NCI-H69 (cell line): ENCODE data around the gene PDCD10.

ENCODE experiments used
- DNase-seq: peaks from one replicate; lab custom pipeline; 2025; lab: John Stamatoyannopoulos, UW

PDCD10 gene

DNA sequence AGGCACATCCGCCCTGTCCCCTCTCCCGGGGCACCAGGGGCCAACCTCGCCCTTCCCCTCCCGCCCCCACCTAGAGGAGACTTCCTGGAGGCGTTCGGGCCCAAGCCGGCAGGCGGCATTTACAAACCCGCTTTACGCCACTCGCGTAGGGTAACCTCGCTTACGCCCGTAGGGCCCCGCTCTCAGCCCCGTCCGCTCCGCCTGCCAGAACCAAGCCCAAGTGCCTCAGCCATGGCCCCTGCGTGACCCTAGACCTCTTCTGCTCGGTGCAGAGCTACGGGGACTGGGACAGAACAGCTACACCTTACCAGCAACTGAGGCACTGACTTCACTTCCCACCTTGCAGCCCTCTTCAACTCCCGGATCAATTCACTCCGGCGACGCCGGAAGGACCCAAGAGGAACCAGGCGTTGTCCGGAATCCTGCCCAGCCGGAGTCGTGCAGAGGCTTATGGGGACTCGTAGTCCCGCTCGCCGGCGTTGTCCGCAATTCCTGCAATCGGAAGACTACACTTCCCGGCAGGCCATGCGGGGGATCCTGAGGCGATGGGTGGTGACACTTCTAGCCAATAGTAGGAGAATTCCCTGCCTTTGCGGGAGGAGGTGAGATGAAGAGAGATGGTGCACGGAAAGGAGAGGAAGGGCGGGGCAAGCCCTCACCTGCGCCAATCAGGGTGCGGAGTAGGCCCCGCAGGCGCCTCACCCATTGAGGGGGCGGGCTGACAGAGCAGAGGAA is at the start of gene PDCD10:
Gene PDCD10, minus strand, starts transcription at position 395 of the 735 bp plus-strand sequence. CDS start 14,735 bp downstream, outside the sequence.
- DNase-seq = peak; percentile 100

DNA sequence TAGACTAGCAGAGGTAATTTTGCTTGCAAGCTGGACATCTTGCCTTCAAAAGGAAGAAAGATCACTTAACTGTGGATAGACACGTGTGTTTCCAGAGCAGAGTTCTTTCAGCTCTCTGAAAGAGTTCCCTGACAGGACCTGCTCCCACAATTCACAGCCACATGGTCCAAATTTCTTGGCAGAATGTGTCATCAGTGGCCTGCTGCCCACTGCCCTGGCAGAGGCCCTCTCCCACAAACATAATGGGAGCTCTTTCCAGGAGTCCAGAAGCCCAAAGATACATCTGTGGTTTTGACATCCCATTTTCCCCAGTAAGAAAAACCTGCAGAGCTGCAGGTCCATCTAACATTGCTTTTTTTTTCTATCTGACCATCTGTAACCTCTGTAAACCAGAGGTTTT is 49.1 kb upstream of the PDCD10 start:
- DNase-seq = no peak

DNA sequence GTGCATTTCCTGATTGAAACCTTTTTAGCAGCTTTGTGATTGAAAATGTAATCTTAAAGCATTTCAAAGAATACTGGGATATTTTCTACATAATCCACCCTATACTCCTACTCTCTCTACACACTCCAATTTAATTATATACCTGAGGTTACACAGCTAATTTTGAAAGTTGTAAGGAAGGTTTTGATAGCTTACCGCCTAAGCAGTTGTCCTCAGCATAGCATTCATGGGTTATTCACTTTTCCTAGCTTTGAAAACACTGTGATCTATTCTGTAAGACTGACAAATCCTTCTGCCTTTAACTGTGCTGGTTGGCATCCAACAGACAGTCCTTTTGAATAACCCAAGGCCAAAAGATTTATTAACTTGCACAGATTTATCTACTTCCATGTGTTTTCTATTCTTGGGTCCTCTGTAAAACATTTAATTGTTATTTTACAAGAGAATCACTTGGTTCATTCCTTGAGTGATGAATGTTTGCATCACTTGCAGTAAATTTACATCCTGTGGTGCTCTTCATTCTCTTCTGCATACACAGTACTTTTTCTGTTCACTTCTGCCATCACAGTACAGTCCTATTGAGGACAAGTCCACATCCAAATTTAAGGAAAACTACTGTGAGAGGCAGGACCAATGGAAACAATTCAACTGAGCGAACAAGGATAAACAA is 45.7 kb upstream of the PDCD10 start:
- DNase-seq = peak; percentile 45

DNA sequence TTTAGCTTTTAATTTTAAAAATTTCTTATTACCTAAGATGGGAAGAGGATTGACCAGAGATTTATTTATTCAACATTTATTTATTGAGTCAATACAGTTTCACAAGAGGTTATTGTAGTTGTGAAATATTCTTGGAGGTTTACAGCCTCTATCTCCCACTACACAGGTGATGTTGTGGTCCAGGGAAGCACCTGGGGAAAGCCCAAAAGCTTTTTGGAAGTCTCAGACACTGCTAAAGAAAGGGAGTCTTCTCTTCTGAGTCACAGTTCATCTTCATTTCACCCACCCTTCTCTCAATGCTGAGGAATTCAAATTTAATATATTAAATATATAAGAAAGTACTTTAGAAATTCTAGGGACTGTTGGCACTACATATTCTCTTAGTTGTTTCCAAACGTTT is 42.7 kb upstream of the PDCD10 start:
- no peak for DNase-seq

DNA sequence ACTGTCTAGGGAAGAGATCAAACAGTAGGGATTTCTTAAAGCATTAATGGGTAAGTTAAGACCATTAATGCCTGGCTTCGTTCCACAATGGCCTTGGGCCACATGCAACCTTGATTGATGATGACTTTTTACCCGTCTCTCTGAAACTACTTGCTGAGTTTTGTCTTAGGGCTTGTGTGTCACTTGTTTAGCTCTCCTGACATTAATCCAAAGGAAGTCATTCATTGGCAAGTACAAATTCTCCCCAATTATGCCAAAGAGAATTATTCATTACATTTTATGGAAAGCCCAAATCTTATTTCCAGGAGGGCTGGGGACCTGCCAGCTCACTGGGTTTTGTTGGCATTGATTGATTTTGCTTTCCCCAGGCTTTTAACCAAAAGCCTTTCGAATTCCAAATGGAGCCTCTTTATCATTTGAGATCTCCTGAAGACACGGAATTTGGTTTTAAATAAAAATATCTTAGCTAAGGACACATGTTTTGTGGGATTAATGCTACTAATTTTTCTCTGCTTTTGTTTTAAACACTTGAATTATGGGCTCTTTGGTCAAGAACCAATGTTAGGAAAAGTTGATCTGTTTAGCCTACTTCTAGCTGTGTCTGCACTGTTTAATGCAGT is 41.5 kb upstream of the PDCD10 start:
- peak; percentile 88 for DNase-seq

DNA sequence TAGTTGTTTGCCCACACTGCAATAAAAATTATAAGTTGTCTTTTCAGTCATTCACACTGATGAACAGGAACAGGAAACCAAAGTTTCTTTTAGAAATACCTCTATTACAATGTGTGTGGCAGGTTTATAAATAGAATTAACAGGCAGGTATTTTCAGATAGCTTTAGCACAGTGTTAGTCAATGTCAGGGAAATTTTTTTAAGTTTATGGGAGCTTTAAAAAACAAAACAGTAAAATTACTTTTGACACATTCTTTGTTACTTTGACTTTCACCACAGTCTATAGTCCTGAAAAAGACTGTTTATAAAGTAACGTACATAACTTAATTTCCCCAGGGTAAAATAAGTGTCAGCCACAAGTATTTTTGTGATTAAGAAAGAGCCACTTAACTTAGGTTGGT is 38.9 kb upstream of the PDCD10 start:
- no peak for DNase-seq

DNA sequence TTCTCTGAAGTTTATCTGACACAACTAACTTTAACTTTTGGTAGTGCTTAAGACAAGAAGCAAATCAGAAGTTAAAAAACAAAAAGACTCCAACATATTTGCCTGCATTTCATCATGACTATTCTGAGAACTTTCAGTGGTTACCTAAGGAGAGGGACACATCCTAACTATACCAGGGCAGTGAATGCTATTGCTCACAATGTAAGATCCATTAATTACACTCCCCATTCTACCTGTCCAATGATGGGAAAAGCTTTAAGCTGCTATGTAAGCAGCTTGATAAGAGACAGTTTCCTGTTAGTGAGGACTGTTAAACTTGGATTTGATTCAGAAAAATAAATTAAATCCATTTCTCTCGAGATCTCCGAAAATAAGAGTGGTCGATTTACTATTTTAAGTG is 38.3 kb upstream of the PDCD10 start:
- peak; percentile 27 for DNase-seq

DNA sequence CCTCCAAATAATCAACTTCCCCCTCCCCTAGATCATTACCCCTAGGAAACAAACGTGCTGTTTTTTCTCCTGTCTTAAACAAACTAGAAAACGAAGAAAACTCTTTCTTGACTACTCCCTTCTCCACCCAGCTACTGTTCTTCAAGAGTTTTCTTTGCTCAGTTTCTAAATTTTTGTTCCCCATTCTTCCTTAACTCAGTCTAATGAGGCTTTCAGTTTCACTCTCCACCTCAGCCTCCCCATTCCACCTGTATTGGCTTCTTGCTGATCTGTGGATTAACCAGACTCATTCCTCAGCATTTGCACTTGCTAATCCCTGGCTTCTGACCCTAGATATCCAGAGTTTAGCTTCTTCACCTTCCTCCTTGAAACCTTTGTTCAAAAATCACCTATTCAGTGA is 27.6 kb upstream of the PDCD10 start:
- no peak for DNase-seq

DNA sequence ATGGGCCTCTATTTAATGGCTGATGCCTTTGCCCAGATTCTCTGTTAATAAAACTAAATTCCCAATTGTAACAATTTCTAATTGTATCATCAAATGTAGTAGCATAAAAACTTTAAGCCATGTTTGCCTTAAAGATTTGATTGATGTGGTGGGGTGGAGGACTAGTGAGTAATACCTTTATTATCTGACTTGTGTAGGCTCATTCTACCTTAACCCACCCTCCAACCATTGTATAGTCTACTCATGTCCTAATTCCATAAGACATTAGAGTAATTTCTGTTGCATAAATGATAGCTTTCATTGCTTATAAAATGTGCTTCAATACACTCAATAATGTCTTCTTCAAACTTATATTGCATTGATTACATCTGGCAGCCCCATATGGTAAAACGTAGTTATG is 26.6 kb upstream of the PDCD10 start:
- no peak for DNase-seq

DNA sequence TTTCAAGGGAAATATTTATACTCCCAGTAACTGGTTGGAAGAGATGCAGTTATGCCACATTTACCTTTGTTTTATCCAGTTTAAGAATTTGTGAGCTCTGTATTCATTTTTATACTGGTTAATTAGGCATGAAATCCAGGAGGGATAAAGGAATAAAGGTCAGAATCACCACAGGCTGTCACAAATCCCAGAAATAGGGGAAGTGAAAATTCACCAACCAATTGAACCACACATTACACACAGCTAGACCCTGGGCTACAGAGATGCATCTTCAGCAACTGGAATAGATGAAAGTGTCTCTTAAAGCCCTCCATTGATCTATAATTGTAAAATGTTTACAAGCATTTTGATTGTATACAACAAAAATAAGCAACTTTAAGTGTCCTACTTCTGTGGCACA is 19.4 kb upstream of the PDCD10 start:
- DNase-seq = peak; percentile 27

DNA sequence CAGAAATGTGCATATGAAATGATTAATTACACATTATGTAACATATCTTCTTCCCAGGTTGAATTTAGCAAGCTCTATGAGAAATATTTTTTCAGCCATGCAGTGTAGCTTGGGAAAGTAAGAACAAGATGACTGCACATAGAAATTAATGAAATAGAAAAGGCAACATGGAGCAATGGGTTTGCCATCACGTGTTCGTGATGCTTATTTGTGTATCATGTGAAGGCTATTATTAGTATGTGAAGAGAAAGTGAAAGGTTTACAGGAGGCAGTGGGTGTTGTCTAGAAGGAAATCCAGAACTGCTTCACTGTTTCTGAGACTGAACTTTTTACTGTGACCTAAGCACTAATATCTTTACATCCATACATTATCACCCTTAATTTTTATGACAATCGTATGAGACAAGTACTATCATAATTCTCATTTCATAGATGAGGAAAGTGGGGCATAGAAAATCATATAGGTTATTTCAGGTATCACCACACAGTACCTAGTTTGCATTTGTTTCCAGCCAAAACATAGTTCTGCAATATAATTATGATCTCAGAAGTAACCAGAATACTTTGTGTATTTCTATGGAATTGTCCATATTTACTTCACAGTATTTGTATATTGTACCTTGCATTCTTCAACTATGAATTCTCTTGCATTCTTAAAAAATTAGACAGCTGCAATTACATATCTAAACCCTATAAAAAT is 15.7 kb upstream of the PDCD10 start:
- peak; percentile 55 for DNase-seq

DNA sequence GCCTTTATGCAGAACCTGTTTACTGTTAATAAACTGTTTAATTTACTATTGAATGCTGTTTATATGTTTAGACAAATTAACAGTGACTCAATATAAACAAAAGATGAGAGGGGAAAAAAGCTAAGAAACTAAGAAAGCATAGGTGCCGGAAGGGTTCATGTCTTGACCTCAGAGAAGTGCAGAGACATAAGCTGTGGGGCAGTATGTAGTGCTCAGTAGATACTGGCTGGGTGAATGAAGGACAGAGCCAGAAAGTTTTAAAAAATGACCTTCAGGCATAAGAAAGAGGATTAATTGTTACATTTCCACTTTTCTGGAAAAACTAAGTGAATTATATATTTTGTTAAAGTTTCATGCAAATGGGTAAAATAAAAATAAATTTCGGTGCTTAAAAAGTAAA is 15.0 kb upstream of the PDCD10 start:
- DNase-seq = peak; percentile 55

DNA sequence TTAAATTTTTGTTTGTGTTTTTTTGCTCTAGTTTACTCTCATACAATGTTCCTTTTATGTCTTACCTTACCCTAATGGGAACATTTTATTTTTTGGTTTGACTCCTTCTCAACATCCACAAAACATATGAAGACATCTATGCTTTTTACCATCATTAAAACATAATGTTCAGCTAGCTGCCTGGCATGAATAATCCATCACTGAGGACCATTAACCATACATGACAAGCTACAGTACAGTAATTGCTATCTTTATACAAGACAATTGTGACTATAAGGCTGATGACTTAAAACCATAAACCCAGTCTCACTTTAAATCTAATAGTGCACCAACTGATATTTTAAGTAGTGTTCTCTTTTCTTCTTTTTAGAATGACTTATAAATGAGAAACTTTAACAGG is 14.5 kb upstream of the PDCD10 start:
- DNase-seq = peak; percentile 83

DNA sequence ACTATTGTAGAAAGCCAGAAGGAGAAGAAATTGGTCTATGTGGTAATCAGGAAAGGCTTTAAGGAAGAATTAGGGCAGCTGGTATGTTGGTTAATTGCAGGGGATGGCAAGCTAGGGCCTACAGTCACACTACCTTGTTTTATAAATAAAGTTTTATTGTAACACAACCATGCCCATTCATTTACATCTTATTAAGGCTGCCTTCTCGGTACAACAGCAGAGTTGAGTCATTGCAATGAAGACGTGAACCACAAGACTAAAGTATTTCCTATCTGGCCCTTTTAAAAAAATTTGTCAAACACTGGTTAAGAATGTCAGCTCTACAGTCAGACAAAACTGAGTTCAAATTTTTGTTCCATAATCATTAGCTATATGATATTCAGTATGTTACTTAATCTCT is 9.1 kb upstream of the PDCD10 start:
- DNase-seq = peak; percentile 24

DNA sequence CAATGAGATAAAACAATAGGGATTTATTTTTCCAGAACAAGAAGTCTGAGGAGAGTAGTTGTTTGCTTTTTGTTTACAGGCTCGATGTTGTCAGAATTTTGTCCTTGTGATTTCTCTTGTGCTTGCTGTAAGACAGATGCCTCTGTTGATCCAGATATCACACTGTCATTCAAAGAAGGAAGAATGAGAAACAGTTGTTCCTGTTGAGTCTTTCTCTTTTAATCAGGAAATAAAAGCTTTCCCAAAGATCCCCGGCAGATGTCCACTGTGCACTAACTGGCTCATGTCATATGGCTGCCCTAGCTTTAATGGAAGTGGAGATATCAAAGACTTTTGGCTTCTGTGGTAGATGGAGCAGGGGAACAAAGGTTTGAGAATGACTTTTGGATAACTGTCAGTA is 7.6 kb upstream of the PDCD10 start:
- peak; percentile 47 for DNase-seq

DNA sequence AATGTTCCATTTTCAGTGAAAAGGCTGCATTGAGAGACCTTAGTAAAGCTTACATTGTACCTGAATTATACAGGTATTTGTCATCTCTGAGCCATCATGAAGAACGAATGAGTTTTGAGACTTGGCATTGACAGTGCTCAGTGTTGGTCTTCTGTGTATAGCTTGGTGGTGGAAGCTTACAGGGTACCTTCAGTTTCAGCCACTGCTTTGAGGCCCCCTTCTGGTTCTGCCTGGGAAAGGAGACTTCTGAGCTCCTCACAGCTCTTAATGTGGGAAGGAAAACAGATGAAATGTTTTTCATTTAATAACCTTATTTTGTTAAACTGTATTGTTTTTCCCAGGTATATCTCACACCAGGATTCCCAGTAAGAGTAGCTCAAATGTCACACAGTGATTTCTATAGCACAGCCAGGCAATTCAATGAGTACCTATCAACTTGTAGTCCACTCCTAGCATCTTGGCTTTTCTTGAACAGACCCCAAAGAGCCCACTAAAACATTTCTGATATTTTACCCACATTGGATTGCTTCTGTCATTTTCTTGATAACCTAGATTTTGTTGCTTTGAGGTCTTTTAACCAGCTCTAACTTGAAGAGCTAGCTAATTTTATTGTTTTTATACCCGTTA is 6.4 kb upstream of the PDCD10 start:
- DNase-seq = peak; percentile 83

DNA sequence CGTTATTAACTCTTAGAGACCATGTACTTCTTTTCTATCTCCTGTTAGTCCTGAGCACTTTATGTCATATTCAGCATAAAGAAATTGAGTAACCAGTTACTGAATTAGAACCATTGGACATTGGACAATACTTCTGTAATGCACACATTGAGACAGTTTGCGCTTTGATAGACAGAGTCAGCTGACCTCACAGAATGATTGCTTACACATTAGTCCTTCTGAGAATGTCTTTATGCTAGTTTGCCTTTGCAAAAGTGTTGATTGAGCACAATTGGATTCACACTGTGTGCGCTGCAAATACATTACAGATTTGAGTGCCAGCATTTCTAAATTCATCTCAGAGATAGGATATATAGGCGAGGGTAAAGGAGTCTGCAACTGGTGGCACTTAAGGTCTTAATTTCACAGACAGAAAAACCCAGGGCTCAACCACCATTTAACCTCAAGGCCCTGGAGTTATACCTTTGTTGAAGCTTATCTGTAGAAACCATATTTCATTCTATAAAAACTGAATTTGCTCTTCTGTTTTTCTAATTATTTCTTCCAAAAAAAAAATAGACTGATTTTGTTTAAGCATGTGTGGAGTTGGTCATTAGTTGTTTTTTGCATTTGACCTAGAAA is 4.6 kb upstream of the PDCD10 start:
- DNase-seq = peak; percentile 73

DNA sequence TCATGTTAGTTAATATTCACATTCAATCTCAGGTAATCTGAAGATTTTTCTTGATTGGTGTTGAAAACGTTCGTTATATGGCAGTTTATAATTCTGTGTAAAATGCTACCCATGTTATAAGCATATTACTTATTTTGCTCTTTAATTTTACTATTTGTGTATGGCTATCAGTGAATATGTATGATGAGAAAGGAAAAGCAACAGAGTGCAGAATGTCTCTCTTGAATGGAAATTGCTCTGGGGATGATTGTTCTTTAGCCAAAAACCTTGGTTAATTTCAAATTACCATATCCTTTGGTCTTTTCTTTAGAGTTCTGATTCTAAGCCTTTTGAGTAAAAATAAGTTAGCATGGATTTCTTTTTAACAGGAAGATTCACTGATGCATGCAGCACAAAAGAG is 3.3 kb upstream of the PDCD10 start:
- no peak for DNase-seq

DNA sequence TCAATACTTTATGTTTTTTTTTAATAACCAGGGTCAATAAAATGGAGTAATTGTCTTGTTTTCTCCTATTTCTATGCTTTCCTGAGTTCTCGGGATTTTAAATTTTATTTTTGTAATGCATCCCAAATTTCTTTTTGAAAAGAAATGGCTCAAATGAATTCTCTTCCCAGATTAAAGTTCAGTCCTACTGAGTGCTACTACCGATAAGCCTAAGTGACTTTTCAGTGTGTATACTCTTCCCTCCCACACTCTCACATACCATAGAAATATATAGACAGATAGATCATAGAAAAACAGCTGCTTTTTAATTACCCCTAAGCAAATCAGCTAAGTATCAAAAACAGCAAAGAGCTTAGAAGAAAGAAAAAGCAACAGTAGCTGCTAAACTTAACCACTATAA is 2.3 kb upstream of the PDCD10 start:
- peak; percentile 19 for DNase-seq

DNA sequence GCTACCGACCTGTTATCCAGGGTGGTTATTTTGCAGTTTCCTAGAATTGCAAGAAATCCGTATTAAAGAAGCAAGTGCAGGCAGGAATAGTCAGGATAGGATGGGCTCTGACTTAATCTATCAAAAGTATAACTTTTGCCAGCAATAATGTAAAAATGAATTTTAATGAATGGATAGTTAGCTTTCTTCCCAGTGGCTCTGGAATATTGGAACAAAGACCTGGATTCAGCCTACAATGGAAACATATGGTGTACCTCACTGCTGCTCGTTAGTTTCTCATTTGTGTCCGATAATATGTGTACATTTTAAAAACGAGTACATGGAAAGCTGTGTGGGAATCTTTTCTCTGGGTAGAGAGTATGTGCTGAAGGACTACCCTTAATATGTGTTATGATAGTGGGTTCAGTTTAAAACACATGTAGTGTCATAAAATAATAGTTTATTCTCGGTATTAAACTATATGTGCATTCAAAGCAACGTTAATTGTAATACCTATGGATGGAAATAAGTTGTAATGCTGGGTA is 1.6 kb upstream of the PDCD10 start:
- DNase-seq = peak; percentile 64
